GM18873 (cell line): ENCODE measurements around the gene GPT2.
"Not testable (repeated sequence)": the region's sequence is repeated elsewhere in the genome, so short reads cannot be mapped to it uniquely, and the experiment has no call there.

ENCODE experiments used
- ATAC-seq: cut with Tn5 transposase; IDR thresholded peaks from one replicate; pipeline ENCODE4 v1.9.1; 2021; ENCODE audit warnings: mild to moderate bottlenecking, moderate library complexity, moderate number of reproducible peaks; ENCODE audit not compliant: unreplicated experiment, low FRiP score

Gene GPT2

GRCh38 chr16:46859719-46860152, 24.4 kb upstream of the GPT2 start:
- no peak for ATAC-seq

- ATAC-seq: no peak
These were observed 21.4 kb upstream of the GPT2 start for GRCh38 chr16:46862555-46863447.

GRCh38 chr16:46866286-46866685, 17.9 kb upstream of the GPT2 start:
- ATAC-seq: no peak

- ATAC-seq: not testable (repeated sequence)
These were observed 16.7 kb upstream of the GPT2 start for GRCh38 chr16:46867486-46867885.

- ATAC-seq: not testable (repeated sequence)
These were observed 15.3 kb upstream of the GPT2 start for GRCh38 chr16:46868891-46869290.

- no peak for ATAC-seq
These were observed 12.6 kb upstream of the GPT2 start for GRCh38 chr16:46871597-46871996.

- no peak for ATAC-seq
These were observed 11.0 kb upstream of the GPT2 start for GRCh38 chr16:46873201-46873600.

- ATAC-seq: no peak
These were observed 8.9 kb upstream of the GPT2 start for GRCh38 chr16:46875243-46875642.

- ATAC-seq: no peak
These were observed 1.7 kb upstream of the GPT2 start for GRCh38 chr16:46882304-46882939.

GRCh38 chr16:46882940-46883307, 1.2 kb upstream of the GPT2 start:
- no peak for ATAC-seq

GRCh38 chr16:46883353-46883689, 841 bp upstream of the GPT2 start:
- peak; percentile 4 for ATAC-seq

GRCh38 chr16:46884513-46885293, 541 bp downstream of the GPT2 start:
- ATAC-seq: peak; percentile 3

GRCh38 chr16:46885960-46886763, 2.0 kb downstream of the GPT2 start:
- ATAC-seq: no peak

- no peak for ATAC-seq
These were observed 2.8 kb downstream of the GPT2 start for GRCh38 chr16:46886764-46887523.

- ATAC-seq: no peak
These were observed 3.3 kb downstream of the GPT2 start for GRCh38 chr16:46887524-46887854.

- no peak for ATAC-seq
These were observed 5.2 kb downstream of the GPT2 start for GRCh38 chr16:46889245-46889941.

- peak; percentile 55 for ATAC-seq
These were observed 5.8 kb downstream of the GPT2 start for GRCh38 chr16:46889942-46890300.

- no peak for ATAC-seq
These were observed 7.7 kb downstream of the GPT2 start for GRCh38 chr16:46891910-46892309.

- ATAC-seq: no peak
These were observed 10.0 kb downstream of the GPT2 start for GRCh38 chr16:46894036-46894672.
